ENCODE results near the gene LCOR.

- TF ChIP-seq, protein P1, sequence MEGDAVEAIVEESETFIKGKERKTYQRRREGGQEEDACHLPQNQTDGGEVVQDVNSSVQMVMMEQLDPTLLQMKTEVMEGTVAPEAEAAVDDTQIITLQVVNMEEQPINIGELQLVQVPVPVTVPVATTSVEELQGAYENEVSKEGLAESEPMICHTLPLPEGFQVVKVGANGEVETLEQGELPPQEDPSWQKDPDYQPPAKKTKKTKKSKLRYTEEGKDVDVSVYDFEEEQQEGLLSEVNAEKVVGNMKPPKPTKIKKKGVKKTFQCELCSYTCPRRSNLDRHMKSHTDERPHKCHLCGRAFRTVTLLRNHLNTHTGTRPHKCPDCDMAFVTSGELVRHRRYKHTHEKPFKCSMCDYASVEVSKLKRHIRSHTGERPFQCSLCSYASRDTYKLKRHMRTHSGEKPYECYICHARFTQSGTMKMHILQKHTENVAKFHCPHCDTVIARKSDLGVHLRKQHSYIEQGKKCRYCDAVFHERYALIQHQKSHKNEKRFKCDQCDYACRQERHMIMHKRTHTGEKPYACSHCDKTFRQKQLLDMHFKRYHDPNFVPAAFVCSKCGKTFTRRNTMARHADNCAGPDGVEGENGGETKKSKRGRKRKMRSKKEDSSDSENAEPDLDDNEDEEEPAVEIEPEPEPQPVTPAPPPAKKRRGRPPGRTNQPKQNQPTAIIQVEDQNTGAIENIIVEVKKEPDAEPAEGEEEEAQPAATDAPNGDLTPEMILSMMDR (IDR thresholded peaks at IDR 0.05) = no peak
- TF ChIP-seq EP300 (IDR thresholded peaks at IDR 0.05) = no peak
- no peak for TF ChIP-seq POLR2A (IDR thresholded peaks at IDR 0.05)
These were observed 211.4 kb downstream of the LCOR start for GRCh38 chr10:97043563-97043855.
